ENCODE results near the gene MBLAC1. TPM values are rescaled to one million over a fixed set of nuclear protein-coding genes. Genes with fewer than 3 reads are reported as not detected.

MBLAC1 gene
- total and polyA plus RNA-seq, 2 of the 4 experiments (the other 2 are of a cell fraction) = 0.72 to 1.4 TPM

DNA sequence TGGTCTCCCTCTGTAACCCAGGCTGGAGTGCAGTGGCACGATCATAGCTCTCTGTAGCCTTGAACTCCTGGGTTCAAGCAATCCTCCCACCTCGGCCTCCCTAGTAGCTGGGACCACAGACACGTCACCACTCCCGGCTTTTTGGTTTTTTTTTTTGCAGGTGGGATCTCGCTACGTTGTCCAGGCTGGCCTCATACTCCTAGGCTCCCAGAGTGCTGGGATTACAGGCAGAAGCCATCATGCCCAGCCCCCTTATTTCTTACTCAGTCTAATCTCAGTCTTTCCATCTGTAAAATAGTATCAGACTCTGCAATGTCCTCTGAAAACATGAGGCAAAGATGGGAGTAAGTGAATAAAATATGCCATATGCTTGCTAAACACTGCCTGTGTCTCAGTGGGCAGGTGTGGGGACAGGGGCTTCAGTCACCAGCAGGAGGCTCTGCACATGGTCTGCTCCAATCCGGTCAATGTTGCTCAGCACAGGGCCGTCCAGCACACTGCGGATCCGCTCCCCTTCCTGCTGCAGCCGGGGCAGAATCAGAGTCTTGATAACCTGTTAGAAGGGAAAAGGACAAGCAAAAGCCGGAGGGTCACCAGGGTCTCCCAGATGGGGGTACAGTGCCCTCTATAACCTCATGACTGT lies 17.1 kb upstream of the MBLAC1 start:
- Histone ChIP-seq H3K18ac (ENCODE audit: low read depth, low read length) (no peak overlapping the region), H4K5ac (ENCODE audit: low read depth, low read length) (no peak overlapping the region), H3K4me2 (ENCODE audit: low read depth, low read length) (no peak overlapping the region), H3K14ac (replicated peaks; ENCODE audit: low read depth, low read length) (no peak overlapping the region), H3K4me1 (ENCODE audit: control insufficient read depth, insufficient read depth, low read length) (no peaks in the 10 kb centered on the region), H3K27me3 (ENCODE audit: control insufficient read depth, insufficient read depth, low read length) (no peaks in the 10 kb centered on the region), H3K9ac (ENCODE audit: low read depth, low read length) (no peak overlapping the region), H3K36me3 (ENCODE audit: control insufficient read depth, insufficient read depth, low read length) (peaks cover 75% of the 10 kb centered on the region), H3K9me1 (ENCODE audit: insufficient read depth, low read length) (no peaks in the 10 kb centered on the region), H2AFZ (replicated peaks; ENCODE audit: low read length, poor library complexity) (no peak overlapping the region), H2BK20ac (ENCODE audit: low read depth, low read length) (no peak overlapping the region), H3K27ac (ENCODE audit: insufficient read depth, low read length) (no peak overlapping the region), H3K9me3 (ENCODE audit: control insufficient read depth, insufficient read depth, low read length) (no peaks in the 10 kb centered on the region), H4K20me1 (ENCODE audit: insufficient read depth, low read length) (no peaks in the 10 kb centered on the region; the same call in 1 of the 2 replicates), H3K79me1 (ENCODE audit: low read depth in 1 of 2, low read length in 2 of 2) (peaks cover 0 to 7% of the 10 kb centered on the region in 2 experiments; a peak in 1 of 4 replicates), H4K91ac (ENCODE audit: insufficient read depth, low read depth, low read length) (no peak overlapping the region), H3K56ac (ENCODE audit: extremely low read depth, insufficient read depth, low read length) (no peak overlapping the region), H2BK15ac (ENCODE audit: low read depth, low read length) (no peak overlapping the region), H4K8ac (ENCODE audit: low read depth in 2 of 2, low read length in 2 of 2) (no peak overlapping the region), H3K4ac (ENCODE audit: low read depth, low read length) (no peak overlapping the region), H2AK5ac (ENCODE audit: low read depth, low read length) (no peak overlapping the region), H2BK5ac (ENCODE audit: low read depth, low read length, poor library complexity, severe bottlenecking) (no peak overlapping the region), H3K4me3 (ENCODE audit: insufficient read depth, low read depth, low read length) (no peak overlapping the region), H2AK9ac (replicated peaks; ENCODE audit: low read depth, low read length, poor library complexity) (no peak overlapping the region), H3K23ac (ENCODE audit: low read depth, low read length) (no peak overlapping the region), H2BK120ac (ENCODE audit: low read depth, low read length) (no peak overlapping the region)
- intact Hi-C loops (cut with micrococcal nuclease) = no loop called here
- BruUV-seq (replicated peaks) = no TSS peak
- no peak for ATAC-seq (ENCODE audit: low read depth)
- in situ Hi-C loops (cut with MboI; ENCODE audit: low sequenced_read_pairs) = no loop called here
- ChIA-PET POLR2A (ENCODE audit: unreplicated experiment) (no interaction called here), CTCF (no interaction called here)
- WGBS, 2 experiments (ENCODE audit: extremely low coverage in 2 of 2, insufficient read length in 1 of 2) = 20% methylated on average over 1 of the region's 12 CpGs; no CpG with 5 or more reads in 1 of the 2 experiments
- dilution Hi-C loops (cut with HindIII; ENCODE audit: low sequenced_read_pairs, unreplicated experiment) = no loop called here
- DNase-seq = no peak
- TF ChIP-seq RFX5 (IDR thresholded peaks at IDR 0.05; ENCODE audit: low read depth, low read length) (no peak), MAZ (IDR thresholded peaks at IDR 0.05; ENCODE audit: borderline replicate concordance, low read depth, low read length) (no peak), NFE2L2 (IDR thresholded peaks at IDR 0.05; ENCODE audit: low read depth, low read length) (no peak)
- TF ChIP-seq, protein P1, sequence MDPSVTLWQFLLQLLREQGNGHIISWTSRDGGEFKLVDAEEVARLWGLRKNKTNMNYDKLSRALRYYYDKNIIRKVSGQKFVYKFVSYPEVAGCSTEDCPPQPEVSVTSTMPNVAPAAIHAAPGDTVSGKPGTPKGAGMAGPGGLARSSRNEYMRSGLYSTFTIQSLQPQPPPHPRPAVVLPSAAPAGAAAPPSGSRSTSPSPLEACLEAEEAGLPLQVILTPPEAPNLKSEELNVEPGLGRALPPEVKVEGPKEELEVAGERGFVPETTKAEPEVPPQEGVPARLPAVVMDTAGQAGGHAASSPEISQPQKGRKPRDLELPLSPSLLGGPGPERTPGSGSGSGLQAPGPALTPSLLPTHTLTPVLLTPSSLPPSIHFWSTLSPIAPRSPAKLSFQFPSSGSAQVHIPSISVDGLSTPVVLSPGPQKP (IDR thresholded peaks at IDR 0.05; ENCODE audit: borderline replicate concordance, low read depth, low read length) = no peak
- TF ChIP-seq, protein P2, sequence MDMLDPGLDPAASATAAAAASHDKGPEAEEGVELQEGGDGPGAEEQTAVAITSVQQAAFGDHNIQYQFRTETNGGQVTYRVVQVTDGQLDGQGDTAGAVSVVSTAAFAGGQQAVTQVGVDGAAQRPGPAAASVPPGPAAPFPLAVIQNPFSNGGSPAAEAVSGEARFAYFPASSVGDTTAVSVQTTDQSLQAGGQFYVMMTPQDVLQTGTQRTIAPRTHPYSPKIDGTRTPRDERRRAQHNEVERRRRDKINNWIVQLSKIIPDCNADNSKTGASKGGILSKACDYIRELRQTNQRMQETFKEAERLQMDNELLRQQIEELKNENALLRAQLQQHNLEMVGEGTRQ (IDR thresholded peaks at IDR 0.05; ENCODE audit: low read depth, low read length) = no peak
- TF ChIP-seq, protein P3, sequence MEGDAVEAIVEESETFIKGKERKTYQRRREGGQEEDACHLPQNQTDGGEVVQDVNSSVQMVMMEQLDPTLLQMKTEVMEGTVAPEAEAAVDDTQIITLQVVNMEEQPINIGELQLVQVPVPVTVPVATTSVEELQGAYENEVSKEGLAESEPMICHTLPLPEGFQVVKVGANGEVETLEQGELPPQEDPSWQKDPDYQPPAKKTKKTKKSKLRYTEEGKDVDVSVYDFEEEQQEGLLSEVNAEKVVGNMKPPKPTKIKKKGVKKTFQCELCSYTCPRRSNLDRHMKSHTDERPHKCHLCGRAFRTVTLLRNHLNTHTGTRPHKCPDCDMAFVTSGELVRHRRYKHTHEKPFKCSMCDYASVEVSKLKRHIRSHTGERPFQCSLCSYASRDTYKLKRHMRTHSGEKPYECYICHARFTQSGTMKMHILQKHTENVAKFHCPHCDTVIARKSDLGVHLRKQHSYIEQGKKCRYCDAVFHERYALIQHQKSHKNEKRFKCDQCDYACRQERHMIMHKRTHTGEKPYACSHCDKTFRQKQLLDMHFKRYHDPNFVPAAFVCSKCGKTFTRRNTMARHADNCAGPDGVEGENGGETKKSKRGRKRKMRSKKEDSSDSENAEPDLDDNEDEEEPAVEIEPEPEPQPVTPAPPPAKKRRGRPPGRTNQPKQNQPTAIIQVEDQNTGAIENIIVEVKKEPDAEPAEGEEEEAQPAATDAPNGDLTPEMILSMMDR (conservative IDR thresholded peaks at IDR 0.05; ENCODE audit: low read depth, low read length) = 0 out of 2 replicates have a peak, but pooled peaks have one; percentile 2
